Frontal cortex (tissue), 4 donors: Measurements from ENCODE around the gene THBS1. TPM values are rescaled to one million over a fixed set of nuclear protein-coding genes. Genes with fewer than 3 reads are reported as not detected.

ENCODE experiments used
- DNase-seq, 2 donors: peaks; one replicate each; pipeline ENCODE4 v3.0.0; 2012; ENCODE audit warnings: low spot score in 2 of 2
- FAIRE-seq: peaks from 2 replicates; lab custom pipeline; 2012; peaks lifted over from hg19 to GRCh38; lab: Jason Lieb, UNC
- total RNA-seq: library from RNA; depleted of rRNA; stranded (reverse); fragments of >200 nt; gene quantifications from one replicate; pipeline ENCODE4 v1.2.3, GENCODE V29; 2014
- donor health status: control.
- donor health status: control.
- donor health status: control.

Gene THBS1
- total RNA-seq, 1 donor from 2014 or later = 57.1 TPM

DNA sequence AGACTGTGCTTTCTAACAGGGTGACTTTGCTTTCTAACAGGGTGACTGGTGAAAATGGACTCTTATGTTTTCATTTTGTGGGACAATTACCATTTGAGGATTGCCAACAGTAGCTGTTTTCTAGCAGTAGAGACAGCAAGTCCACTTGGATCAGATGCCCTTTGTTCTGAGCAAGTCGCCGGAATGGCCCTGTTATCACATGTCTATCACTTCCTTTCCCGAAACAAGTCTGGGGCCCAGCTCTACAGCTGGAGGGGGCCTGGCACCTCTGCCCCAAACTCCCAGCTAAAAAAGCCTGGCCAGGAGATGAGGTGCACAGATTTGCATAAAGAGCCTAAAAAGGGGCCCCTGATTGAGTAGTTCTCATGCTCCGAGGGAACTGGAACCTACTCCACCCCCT, 44.6 kb downstream of the THBS1 start:
- no peak for FAIRE-seq
- no peak for DNase-seq

DNA sequence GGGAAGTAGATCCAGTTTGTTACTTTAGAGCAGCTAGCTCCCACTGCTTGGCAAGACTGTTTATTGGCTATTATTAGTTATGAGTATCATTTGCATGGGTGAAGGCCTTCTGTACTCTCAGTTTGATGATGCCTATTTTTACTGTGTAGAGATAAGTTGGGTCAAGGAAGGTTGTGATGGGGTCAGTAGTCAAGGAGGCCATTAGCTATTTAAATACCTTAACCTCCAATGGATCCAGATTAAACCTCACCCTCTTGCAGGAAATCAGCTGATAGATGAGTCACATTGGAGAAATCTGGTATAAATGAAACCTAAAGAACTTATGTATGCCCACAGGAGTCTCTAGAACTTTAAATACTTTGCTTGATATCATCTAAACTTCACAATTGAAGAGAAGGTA, 45.0 kb downstream of the THBS1 start:
- DNase-seq = no peak
- no peak for FAIRE-seq

DNA sequence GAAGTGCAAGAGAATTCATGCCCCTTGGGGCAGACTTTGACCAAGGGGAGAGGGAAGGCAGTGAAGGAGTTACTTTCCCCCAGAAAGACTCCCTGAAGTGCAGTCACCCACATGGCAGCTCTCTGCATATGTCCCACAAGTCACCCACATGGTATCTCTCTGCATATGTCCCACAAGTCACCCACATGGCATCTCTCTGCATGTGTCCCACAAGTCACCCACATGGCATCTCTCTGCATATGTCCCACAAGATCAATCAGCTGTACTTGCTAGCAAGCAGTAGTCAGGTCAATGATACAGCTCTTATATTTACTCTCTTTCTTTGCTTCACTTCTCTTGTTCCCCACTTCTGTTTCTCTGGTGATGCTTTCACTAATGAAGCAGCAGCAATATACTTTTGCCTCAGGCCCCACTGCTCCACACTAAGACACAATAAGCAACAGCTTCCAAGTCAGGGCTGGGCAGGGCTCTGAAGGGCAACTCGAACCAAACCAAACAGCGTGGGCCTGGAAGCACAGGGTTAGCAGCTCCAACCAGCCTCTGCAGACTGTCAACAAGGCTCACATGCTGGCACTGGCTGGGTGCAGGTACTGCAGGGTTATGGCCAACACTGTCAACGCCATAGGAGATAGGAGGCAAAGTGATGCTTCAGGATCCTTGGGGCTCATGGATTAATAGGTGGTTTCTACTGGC, 46.7 kb downstream of the THBS1 start:
- FAIRE-seq = no peak
- DNase-seq = no peak

DNA sequence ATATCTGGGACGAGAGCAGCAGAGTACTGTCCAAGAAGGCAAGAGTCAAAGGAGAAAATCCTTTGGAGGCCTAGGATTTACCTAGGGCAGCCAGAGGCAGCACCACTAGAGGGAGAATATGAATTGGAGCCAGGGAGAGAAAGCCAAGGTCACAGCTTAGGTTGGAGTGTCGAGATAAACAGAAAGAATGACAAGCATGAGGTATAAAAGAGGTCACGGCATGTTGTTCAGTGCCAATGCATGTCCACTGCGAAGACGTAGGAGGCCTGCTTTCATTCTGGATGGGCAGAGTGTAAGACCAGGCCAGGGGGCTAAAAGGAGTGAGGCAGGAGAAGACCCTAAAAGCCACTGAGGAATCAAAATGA, 47.2 kb downstream of the THBS1 start:
- DNase-seq = no peak
- no peak for FAIRE-seq

DNA sequence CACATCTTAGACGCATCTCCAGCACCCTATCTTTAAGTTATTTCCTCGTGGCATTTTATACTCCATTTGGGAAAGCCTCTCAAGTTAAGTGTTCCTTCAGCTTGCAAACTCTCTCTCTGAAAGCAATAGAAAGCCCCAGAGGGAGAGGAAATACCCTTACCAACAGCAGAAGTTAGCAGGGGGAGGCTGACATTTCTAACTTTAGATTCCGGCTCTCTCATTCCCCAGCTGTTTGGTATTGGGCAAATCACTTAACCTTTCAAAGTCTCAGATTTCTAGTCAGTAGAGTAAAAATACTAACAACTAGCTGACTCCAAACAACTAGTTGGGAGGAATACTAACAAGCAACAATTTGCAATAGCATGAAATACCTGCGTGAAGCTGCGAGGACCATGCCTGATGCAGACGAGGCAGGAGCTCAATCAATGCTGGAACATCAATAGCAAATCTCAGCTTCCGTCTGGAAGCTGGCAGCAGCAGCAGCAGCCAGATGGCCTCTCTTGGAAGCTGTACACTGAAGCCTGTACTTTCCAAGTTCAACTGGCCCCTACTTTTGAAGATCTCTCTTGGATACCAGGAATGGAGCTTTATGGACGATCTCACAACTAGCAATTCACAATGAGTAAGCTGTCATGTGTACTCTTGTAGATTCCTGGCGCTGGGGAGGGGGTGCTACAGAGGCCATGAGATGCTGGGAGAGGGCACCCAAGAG, 47.8 kb downstream of the THBS1 start:
- no peak for FAIRE-seq
- DNase-seq = no peak

DNA sequence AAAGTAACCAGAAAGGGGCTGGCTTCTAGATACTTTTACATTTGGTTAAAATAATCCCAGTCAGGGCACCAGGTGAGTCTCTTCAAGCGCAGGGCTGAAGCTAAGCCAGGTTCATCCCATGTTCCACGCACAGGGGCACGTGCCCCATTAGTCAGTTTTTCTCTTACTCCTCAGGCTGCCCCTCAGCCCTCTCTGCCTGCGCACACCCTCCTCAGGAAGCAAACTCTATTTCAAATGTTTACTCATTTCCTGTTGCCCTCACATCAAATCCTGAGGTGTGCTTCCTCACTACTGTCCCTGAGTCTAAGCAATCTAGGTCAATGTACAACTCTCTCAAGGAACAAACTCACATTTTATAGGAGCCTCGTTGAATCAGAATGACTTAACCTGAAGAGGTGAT, 48.5 kb downstream of the THBS1 start:
- DNase-seq (no peak), FAIRE-seq (no peak)

DNA sequence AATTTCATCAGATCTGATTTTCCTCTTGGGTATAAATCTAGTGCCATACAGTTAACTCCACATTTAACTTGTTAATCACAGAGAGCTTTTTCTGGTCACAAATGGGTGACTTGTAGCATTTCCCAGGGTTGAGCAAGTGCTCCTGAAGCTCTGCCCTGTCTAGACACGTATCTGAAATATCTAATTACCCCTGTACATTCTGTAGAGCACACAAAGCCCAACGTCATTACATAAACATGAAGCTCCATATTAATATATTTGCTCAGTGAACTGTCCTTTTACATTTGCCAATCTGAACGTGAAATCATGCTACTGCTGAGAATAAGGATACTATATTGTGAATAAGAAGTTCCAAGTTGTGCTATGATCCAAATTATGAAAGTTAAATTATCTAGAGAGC, 49.0 kb downstream of the THBS1 start:
- FAIRE-seq (no peak), DNase-seq (no peak)

DNA sequence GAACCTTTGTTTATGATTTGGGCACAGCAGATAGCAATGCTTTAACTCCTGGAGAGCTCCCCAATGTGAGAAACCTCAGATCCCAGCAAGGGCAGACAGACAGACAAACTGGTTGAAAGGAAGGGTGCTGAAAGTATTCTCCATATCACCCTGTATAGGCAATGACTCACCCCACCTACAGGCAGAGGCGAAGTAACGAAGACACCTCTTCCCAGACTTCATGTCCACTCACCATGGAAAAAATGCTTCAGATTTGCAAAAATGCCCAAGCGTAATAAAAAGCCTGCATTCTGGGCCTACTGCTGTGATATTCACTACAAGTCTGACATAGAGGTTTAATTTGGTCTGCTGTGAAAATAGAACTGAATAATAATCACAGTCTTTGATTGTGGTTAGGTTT, 50.5 kb downstream of the THBS1 start:
- DNase-seq (no peak), FAIRE-seq (no peak)

DNA sequence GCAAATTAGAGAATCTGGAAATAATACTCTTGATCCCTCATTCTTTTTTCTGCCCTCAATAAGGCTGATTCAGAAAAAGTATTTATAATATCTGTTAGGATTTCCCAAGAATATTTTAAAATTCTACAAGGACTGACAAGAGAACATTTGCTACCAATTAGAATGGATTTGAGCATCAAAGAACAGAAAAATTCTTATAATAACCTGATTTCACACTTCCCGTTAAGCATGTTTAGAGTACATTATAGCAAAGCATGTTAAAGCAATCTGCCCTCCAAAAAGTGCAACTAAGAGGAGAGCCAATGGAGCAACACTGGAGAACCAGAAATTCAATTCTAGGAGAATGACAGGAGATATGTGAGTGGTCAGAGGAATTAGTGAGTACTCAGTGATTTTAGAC, 57.2 kb downstream of the THBS1 start:
- DNase-seq (no peak), FAIRE-seq (no peak)

DNA sequence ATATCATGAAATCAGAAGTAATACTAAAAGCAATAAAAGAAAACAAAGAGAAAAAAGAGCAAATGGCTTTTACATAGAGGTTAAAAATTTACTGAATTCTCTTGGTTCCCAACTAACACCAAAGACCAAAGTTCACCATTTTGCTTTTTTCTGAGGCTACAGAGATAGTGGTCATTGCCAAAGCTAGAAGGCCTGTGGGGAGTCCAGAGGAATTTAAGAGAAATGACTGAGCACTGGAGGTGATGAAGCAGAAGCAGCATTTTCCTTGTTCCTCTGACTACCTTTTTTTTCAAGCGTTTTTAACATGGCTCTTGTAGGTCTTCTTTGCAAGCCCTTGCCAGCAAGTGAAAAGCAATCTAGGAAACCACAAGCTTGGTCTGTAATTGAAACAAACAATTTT, 58.2 kb downstream of the THBS1 start:
- FAIRE-seq (no peak), DNase-seq (no peak)

DNA sequence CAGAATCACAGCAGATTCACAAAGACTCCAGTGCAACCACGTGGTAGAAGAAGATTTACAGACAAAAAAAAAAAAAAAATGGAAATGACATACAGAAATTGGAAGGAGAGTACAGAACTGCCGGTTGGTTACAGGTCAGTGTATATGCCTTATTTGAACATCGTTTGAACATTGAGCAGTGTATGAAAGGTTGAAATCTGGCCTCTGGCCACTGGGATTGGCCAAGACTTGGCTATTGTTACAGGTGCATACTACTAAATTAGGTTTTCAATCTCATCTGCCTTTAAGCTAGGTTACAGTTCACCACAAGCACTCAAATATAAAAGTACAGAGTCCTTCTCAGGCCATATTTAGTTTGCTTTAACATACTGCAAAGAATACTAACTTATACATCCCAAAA, 59.8 kb downstream of the THBS1 start:
- DNase-seq = no peak
- FAIRE-seq = no peak

DNA sequence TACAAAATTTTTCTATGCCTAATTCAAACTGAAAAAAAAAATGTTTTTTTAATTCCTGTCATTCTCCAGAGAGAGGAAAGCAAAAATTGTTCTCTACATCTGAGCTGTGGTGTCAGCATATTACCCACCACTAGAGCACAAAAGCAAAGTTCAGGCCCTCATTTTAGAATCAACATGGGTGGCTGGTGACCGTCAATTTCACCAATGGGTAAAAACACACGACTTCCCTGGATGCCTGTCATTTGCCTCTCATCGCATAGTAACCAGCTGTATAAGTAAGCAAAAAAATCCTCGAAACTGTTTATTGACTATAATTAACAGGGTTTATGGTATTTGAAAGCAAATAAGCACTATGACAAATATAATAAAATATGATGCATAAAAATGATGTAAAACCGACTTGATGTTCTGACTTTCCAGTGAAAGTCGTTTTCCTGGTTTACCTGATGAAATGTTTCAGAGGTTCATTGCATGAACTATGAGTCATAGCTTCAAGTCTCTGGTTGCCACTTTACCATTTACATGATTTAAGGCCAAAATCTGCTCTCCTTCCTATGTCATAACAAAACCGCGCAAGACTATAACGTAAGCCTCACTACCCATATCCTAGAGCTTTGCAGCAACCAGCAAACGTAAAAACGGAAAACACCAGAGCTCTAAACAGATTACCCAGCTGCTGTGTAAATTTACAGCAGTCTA, 60.5 kb downstream of the THBS1 start:
- FAIRE-seq (no peak), DNase-seq (no peak)

DNA sequence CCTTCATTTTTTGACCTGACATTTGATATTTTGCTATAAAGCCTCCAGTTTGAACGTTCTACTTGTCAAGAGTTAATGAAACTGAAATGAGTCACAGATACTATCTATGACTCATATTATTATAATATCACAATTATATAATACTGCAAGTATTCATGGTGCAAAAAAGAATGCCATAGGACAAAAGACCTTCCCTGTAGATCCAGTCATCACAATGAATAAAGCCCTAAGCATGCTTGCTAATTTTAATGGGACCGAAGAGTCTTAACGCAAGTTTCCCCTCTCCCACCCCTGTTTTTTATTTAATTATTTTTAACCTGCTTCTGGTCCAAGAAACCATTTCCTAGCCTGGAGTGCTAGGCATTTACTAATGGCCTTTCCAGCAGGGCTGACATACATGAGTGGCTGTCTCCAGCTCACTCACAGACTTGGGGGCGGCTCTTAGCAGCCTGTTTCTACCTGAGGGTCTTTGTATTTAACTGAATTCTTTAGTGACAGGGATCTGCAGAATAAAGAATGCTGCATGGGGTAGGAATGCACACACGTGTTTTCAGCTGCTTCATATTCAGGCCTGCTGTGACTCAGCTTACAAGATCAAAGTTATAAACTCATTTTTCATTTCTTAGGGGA, 61.2 kb downstream of the THBS1 start:
- no peak for DNase-seq
- no peak for FAIRE-seq

DNA sequence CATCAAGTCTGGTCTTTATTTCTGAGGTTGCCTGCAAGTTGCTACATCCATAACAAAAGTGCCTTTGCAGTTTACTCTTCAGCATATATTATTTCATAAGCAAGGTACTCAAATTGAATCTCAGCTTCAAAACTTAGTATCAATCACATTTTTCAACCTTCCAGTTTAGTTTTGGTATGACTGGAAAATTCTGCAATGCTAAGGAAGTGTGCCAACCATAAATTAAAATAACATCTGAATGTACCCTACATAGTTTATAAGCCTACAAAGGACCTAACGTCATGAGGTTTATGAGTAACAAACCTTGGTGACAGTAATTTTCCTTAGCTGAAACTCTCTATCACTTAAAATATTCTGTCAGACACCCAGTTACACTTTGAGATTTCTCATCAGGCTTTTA, 62.8 kb downstream of the THBS1 start:
- DNase-seq (no peak), FAIRE-seq (no peak)

DNA sequence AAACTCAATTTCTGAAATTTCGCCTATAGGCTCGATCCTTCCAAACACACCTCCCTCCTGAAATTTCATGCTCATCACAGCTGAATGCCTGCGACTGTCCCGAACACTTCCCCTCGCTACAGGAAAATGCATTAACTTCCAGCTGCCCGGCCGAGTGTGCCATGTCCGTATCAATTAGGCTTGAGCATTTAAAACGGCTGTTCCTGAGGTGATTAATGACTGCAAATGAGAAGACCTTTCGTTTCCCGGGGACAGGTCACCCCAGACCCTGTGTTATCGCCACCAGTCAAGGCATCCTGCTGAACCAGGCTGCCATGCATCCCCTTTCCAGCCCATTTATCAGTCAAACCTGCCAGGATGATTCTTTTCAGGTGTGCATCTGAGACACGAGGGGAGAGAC, 63.3 kb downstream of the THBS1 start:
- DNase-seq (no peak), FAIRE-seq (no peak)

DNA sequence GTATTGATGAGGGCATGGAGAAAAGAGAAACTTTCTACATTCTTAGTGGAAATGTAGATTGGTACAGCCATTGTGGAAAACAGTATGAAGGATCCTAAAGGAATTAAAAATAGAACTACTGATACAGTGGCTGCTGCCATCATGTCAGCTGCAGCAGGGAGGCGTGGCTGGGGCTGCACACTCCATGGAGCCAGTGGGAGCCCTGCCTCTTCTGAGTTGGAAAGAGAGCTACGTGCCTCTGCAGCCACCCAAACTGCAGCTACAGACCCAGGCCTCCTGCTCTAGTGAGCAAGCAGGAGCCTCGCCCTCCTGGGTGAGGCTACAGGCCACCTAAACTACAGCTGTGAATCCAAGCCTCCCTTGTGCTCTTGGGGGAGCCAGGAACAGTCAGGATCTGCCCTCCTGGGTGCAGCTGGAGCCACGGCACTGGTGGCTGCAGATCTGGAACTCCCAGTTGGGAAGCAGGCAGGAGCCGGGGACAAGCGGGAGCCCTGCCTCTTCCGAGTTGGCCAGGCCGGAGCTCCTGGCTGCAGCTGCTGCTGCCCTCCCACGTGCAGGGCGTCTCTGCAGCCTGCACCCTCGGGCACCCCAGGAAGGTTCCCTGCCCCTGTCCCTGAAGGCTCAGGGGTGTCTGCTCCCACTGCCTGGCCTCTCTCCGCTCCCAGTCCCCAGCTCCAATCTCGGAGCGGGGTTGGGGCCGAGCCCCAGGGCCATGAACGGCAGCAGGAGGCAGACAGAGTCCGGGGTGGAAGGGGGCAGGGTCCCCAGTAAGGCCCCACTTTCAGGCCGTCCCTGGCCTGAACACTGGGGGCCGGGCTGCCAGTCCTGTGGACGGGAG, 64.5 kb downstream of the THBS1 start:
- DNase-seq (no peak), FAIRE-seq (no peak)

DNA sequence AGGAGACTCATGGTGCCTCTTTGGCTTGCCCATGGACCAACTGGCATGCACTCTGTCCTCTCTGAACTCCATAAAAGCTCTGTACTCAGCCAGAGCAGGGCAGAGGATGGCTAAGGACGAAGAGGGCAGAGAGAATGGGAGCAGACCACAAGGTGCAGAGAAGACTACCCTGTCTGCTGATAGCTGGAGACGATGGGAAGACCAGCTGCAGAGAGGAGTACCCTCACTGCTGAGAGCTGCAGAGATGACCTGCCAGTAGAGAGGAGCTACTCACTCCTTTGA, 65.0 kb downstream of the THBS1 start:
- FAIRE-seq (no peak), DNase-seq (no peak)

DNA sequence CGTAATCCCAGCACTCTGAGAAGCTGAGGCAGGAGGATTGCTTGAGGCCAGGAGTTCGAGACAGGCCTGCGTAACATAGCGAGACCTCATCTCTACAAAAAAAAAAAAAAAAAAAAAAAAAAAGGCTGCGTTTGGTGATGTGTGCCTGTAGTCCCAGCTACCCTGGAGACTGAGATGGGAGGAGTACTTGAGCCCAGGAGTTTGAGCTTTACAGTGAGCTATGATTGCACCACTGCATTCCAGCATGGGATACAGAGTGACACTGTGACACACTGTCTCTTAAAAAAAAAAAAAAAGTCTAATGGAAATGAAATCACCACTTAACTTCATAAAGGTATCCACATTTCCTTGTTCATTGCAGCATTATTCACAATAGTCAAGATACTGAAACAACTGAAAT, 65.5 kb downstream of the THBS1 start:
- DNase-seq = no peak
- FAIRE-seq = no peak
